ENCODE data around the gene NWD2. TPM values are rescaled to one million over a fixed set of nuclear protein-coding genes. Genes with fewer than 3 reads are reported as not detected.
A peak's percentile ranks its signal among the peaks of the same experiment; 100 is the strongest.

Gene NWD2
- total and polyA plus RNA-seq, 2 experiments from 2014 or later = 0.33 TPM; not detected in 1

DNA sequence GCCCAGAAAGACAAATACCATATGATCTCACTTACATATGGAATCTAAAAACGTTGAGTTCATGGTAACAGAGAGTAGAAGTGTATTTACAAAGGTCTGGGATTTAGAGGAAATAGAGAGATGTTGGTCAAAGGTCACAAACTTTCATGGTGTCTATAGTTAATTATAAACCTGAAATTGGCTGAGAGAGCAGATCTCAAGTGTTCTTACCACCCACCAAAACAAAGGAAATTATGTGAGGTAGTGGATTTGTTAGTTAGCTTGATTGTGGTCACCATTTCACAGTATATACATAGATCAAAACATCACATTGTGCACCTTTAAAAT lies 186.8 kb downstream of the NWD2 start:
- Histone ChIP-seq H3K27me3 (no peaks in the 10 kb centered on the region), H3K9me2 (replicated peaks; ENCODE audit: insufficient read depth) (no peaks in the 10 kb centered on the region), H3K4me3 (no peak overlapping the region), H4K20me1 (ENCODE audit: insufficient read depth, poor library complexity, severe bottlenecking) (no peaks in the 10 kb centered on the region), H3K4me1 (ENCODE audit: insufficient read depth) (peaks cover 11% of the 10 kb centered on the region), H3K79me2 (no peaks in the 10 kb centered on the region), H3K4me2 (peak overlapping the region; percentile 54), H3K36me3 (replicated peaks; ENCODE audit: insufficient read depth, low read depth) (no peaks in the 10 kb centered on the region), H3K9me3 (ENCODE audit: low read depth) (no peaks in the 10 kb centered on the region), H3K27ac (peak overlapping the region; percentile 92), H2AFZ (no peak overlapping the region)
- peak; percentile 58 for DNase-seq (ENCODE audit: low spot score)
- 20% methylated on average over 1 of the region's 1 CpG for WGBS (ENCODE audit: low lambda C conversion rate, missing lambda C conversion rate)
- TF ChIP-seq, protein P1, sequence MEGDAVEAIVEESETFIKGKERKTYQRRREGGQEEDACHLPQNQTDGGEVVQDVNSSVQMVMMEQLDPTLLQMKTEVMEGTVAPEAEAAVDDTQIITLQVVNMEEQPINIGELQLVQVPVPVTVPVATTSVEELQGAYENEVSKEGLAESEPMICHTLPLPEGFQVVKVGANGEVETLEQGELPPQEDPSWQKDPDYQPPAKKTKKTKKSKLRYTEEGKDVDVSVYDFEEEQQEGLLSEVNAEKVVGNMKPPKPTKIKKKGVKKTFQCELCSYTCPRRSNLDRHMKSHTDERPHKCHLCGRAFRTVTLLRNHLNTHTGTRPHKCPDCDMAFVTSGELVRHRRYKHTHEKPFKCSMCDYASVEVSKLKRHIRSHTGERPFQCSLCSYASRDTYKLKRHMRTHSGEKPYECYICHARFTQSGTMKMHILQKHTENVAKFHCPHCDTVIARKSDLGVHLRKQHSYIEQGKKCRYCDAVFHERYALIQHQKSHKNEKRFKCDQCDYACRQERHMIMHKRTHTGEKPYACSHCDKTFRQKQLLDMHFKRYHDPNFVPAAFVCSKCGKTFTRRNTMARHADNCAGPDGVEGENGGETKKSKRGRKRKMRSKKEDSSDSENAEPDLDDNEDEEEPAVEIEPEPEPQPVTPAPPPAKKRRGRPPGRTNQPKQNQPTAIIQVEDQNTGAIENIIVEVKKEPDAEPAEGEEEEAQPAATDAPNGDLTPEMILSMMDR (IDR thresholded peaks at IDR 0.05; ENCODE audit: poor library complexity) = no peak

- TF ChIP-seq, protein P1 (IDR thresholded peaks at IDR 0.05; ENCODE audit: poor library complexity) = peak; percentile 43
- TF ChIP-seq EZH2phosphoT487 (IDR thresholded peaks at IDR 0.05; ENCODE audit: low read depth, severe bottlenecking, unreplicated experiment) = no peak
- no peak for TF ChIP-seq EZH2 (IDR thresholded peaks at IDR 0.05; ENCODE audit: borderline replicate concordance)
- Histone ChIP-seq H3K4me2 (no peak overlapping the region), H3K36me3 (replicated peaks; ENCODE audit: insufficient read depth, low read depth) (no peaks in the 10 kb centered on the region), H3K27me3 (no peaks in the 10 kb centered on the region), H3K9me3 (ENCODE audit: low read depth) (no peaks in the 10 kb centered on the region), H4K20me1 (ENCODE audit: insufficient read depth, poor library complexity, severe bottlenecking) (no peaks in the 10 kb centered on the region), H2AFZ (no peak overlapping the region), H3K79me2 (no peaks in the 10 kb centered on the region), H3K9me2 (replicated peaks; ENCODE audit: insufficient read depth) (no peaks in the 10 kb centered on the region), H3K27ac (no peak overlapping the region), H3K4me1 (ENCODE audit: insufficient read depth) (peaks cover 11% of the 10 kb centered on the region), H3K4me3 (no peak overlapping the region)
- WGBS (ENCODE audit: low lambda C conversion rate, missing lambda C conversion rate) = 51% methylated on average over 3 of the region's 3 CpGs
- DNase-seq (ENCODE audit: low spot score) = peak; percentile 56
These were observed 189.9 kb downstream of the NWD2 start for GRCh38 chr4:37434469-37434868.

- Histone ChIP-seq H3K9me2 (replicated peaks; ENCODE audit: insufficient read depth) (no peaks in the 10 kb centered on the region), H3K9me3 (ENCODE audit: low read depth) (no peaks in the 10 kb centered on the region), H3K4me1 (ENCODE audit: insufficient read depth) (peaks cover 17% of the 10 kb centered on the region), H3K36me3 (replicated peaks; ENCODE audit: insufficient read depth, low read depth) (no peaks in the 10 kb centered on the region), H2AFZ (no peak overlapping the region), H3K27ac (no peak overlapping the region), H4K20me1 (ENCODE audit: insufficient read depth, poor library complexity, severe bottlenecking) (no peaks in the 10 kb centered on the region), H3K4me3 (no peak overlapping the region), H3K79me2 (no peaks in the 10 kb centered on the region), H3K4me2 (no peak overlapping the region), H3K27me3 (no peaks in the 10 kb centered on the region)
- TF ChIP-seq, protein P1 (IDR thresholded peaks at IDR 0.05; ENCODE audit: poor library complexity) = no peak
- no peak for TF ChIP-seq EZH2 (IDR thresholded peaks at IDR 0.05; ENCODE audit: borderline replicate concordance)
- no peak for TF ChIP-seq EZH2phosphoT487 (IDR thresholded peaks at IDR 0.05; ENCODE audit: low read depth, severe bottlenecking, unreplicated experiment)
- WGBS (ENCODE audit: low lambda C conversion rate, missing lambda C conversion rate) = 93% methylated on average over 1 of the region's 1 CpG
- no peak for DNase-seq (ENCODE audit: low spot score)
These were observed 192.0 kb downstream of the NWD2 start for GRCh38 chr4:37436546-37436945.

DNA sequence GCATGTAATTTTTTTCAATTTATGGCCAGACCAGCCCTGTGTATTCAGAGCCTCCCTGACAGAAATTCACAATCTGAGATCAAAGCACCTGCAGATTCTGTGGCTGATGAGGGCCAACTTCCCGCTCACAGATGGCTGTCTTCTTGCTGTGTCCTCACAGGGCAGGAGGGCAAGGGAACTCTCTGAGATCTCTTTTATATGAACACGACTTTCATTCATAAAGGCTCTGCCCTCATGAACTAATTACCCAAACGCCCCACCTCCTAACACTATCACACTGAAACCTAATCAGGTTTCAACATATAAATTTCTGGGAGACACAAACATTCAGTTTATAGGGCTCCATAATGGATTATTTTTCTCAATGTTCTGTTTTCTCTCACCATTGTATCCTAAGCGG lies 192.6 kb downstream of the NWD2 start:
- H3K9me2 ChIP-seq (replicated peaks; ENCODE audit: insufficient read depth) = no peaks in the 10 kb centered on the region
- H3K4me3 ChIP-seq = no peak overlapping the region
- H3K27me3 ChIP-seq = no peaks in the 10 kb centered on the region
- H2AFZ ChIP-seq = no peak overlapping the region
- 60% methylated on average over 4 of the region's 4 CpGs for WGBS (ENCODE audit: low lambda C conversion rate, missing lambda C conversion rate)
- peaks cover 17% of the 10 kb centered on the region for H3K4me1 ChIP-seq (ENCODE audit: insufficient read depth)
- no peak for DNase-seq (ENCODE audit: low spot score)
- no peak overlapping the region for H3K4me2 ChIP-seq
- H3K79me2 ChIP-seq = no peaks in the 10 kb centered on the region
- no peaks in the 10 kb centered on the region for H3K9me3 ChIP-seq (ENCODE audit: low read depth)
- H3K36me3 ChIP-seq (replicated peaks; ENCODE audit: insufficient read depth, low read depth) = no peaks in the 10 kb centered on the region
- TF ChIP-seq, protein P1 (IDR thresholded peaks at IDR 0.05; ENCODE audit: poor library complexity) = no peak
- TF ChIP-seq EZH2phosphoT487 (IDR thresholded peaks at IDR 0.05; ENCODE audit: low read depth, severe bottlenecking, unreplicated experiment) (no peak), EZH2 (IDR thresholded peaks at IDR 0.05; ENCODE audit: borderline replicate concordance) (no peak)
- H3K27ac ChIP-seq = no peak overlapping the region
- H4K20me1 ChIP-seq (ENCODE audit: insufficient read depth, poor library complexity, severe bottlenecking) = no peaks in the 10 kb centered on the region
